Loucy (cell line): Measurements from ENCODE around the gene FNDC7.

Source experiments
- H2AFZ ChIP-seq: fragments of 200-600 bp; sonication (generic); 2 replicates; pipeline ENCODE4 v1.6.0; 2016; ENCODE audit warnings: antibody characterized with exemption, mild to moderate bottlenecking, low read length, moderate library complexity
- H3F3A ChIP-seq: fragments of 200-600 bp; 2 replicates; pipeline ENCODE4 v1.6.0; 2016; ENCODE audit warnings: antibody characterized with exemption, low read depth, mild to moderate bottlenecking
- H3K27me3 ChIP-seq: fragments of 200-600 bp; sonication (generic); 2 replicates; pipeline ENCODE4 v1.6.1; 2014; ENCODE audit warnings: low read length, mild to moderate bottlenecking; ENCODE audit not compliant: insufficient read depth, poor library complexity, severe bottlenecking
- H3K36me3 ChIP-seq: fragments of 200-600 bp; sonication (generic); 2 replicates; pipeline ENCODE4 v1.6.1; 2016; ENCODE audit warnings: low read length; ENCODE audit not compliant: insufficient read depth
- H3K4me1 ChIP-seq: fragments of 200-600 bp; sonication (generic); 2 replicates; pipeline ENCODE4 v1.5.1; 2014; ENCODE audit warnings: low read length, mild to moderate bottlenecking; ENCODE audit not compliant: insufficient read depth, poor library complexity, severe bottlenecking
- H3K4me2 ChIP-seq: fragments of 200-600 bp; sonication (generic); 2 replicates; pipeline ENCODE4 v1.6.0; 2014; ENCODE audit warnings: antibody characterized with exemption, low read length, low read depth, mild to moderate bottlenecking; ENCODE audit not compliant: poor library complexity, severe bottlenecking
- H3K4me3 ChIP-seq: fragments of 200-600 bp; sonication (generic); 2 replicates; pipeline ENCODE4 v1.5.1; 2014; ENCODE audit warnings: low read length, mild to moderate bottlenecking, mixed read lengths; ENCODE audit not compliant: poor library complexity, severe bottlenecking
- H3K79me2 ChIP-seq: fragments of 200-600 bp; sonication (generic); 2 replicates; pipeline ENCODE4 v1.6.1; 2014; ENCODE audit warnings: low read length; ENCODE audit not compliant: insufficient read depth
- H3K9ac ChIP-seq: fragments of 200-600 bp; sonication (generic); 2 replicates; pipeline ENCODE4 v1.6.0; 2014; ENCODE audit warnings: mild to moderate bottlenecking, low read depth, low read length, moderate library complexity; ENCODE audit not compliant: poor library complexity, severe bottlenecking
- H3K9me2 ChIP-seq: fragments of 200-600 bp; sonication (generic); replicated peaks from 2 replicates; pipeline ENCODE4 v1.6.1; 2016; ENCODE audit warnings: low read depth, low read length, mixed read lengths
- H3K9me3 ChIP-seq: fragments of 200-600 bp; sonication (generic); 2 replicates; pipeline ENCODE4 v1.6.1; 2014; ENCODE audit warnings: mild to moderate bottlenecking, antibody characterized with exemption, low read length, low read depth; ENCODE audit not compliant: insufficient read depth
- H4K20me1 ChIP-seq: fragments of 200-600 bp; sonication (generic); 2 replicates; pipeline ENCODE4 v1.6.0; 2014; ENCODE audit warnings: antibody characterized with exemption, low read length, mild to moderate bottlenecking; ENCODE audit not compliant: insufficient read depth, poor library complexity, severe bottlenecking
- EZH2phosphoT487 ChIP-seq: fragments of 200-600 bp; IDR thresholded peaks from 2 replicates; pipeline ENCODE4 v1.6.1; 2018; ENCODE audit warnings: antibody characterized with exemption, mild to moderate bottlenecking, moderate library complexity, borderline replicate concordance
- TF ChIP-seq, protein P1 (sequence below): fragments of 200-600 bp; sonication (generic); conservative IDR thresholded peaks from 2 replicates; pipeline ENCODE4 v1.5.1; 2014; ENCODE audit warnings: mild to moderate bottlenecking, antibody characterized with exemption, low read length

The FNDC7 gene

DNA sequence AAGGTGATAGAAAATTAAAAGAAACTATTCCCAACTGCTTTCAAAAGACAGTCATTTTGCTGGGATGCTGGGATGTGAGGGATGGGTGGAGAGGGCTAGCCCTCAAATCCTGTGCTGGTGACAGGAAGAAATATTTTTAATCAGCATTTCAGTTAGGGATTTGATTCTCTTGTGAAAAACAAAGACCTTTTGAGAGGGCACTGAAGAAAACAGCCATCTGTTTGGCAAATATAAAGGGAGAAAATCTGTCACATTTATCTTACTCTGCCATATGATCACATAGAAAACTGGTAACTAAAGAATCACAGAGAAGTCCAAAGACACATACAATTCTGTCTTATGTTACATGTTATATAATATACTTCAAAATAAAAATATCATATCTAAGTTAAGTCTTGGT, 46.1 kb downstream of the FNDC7 start:
- Histone ChIP-seq H3K9ac (no peak overlapping the region), H3F3A (no peaks in the 10 kb centered on the region), H3K4me1 (no peaks in the 10 kb centered on the region), H3K4me3 (no peak overlapping the region), H3K36me3 (peaks cover 60% of the 10 kb centered on the region; the same call in 1 of the 2 replicates), H2AFZ (no peak overlapping the region), H3K4me2 (no peak overlapping the region), H3K9me2 (no peaks in the 10 kb centered on the region), H3K27me3 (no peaks in the 10 kb centered on the region), H4K20me1 (no peaks in the 10 kb centered on the region), H3K79me2 (no peaks in the 10 kb centered on the region), H3K9me3 (no peaks in the 10 kb centered on the region)
- no peak for TF ChIP-seq EZH2phosphoT487
- TF ChIP-seq, protein P1, sequence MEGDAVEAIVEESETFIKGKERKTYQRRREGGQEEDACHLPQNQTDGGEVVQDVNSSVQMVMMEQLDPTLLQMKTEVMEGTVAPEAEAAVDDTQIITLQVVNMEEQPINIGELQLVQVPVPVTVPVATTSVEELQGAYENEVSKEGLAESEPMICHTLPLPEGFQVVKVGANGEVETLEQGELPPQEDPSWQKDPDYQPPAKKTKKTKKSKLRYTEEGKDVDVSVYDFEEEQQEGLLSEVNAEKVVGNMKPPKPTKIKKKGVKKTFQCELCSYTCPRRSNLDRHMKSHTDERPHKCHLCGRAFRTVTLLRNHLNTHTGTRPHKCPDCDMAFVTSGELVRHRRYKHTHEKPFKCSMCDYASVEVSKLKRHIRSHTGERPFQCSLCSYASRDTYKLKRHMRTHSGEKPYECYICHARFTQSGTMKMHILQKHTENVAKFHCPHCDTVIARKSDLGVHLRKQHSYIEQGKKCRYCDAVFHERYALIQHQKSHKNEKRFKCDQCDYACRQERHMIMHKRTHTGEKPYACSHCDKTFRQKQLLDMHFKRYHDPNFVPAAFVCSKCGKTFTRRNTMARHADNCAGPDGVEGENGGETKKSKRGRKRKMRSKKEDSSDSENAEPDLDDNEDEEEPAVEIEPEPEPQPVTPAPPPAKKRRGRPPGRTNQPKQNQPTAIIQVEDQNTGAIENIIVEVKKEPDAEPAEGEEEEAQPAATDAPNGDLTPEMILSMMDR, result no peak

DNA sequence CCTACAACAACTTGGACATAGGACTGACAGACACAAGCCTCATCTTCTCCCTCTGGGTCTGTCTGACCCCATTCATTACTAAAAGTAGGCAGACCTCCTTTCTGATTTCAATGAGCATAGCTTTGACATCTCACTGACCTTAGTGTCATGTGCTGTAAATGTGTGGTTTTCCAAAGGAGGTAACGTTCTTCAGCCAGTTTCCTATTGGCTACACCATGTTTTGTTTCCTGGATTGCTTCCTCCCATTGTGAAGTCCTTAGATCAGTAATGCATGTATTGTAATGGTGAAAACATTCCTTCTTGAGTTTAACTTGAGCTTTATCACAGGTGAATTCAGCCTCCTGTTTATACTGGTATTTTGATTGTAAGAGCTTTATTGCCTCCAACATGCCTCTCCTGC, 54.4 kb downstream of the FNDC7 start:
- H3F3A ChIP-seq, result peaks cover 3% of the 10 kb centered on the region; the same call in 1 of the 2 replicates
- H3K79me2 ChIP-seq, result no peaks in the 10 kb centered on the region
- no peaks in the 10 kb centered on the region for H3K27me3 ChIP-seq
- H3K4me1 ChIP-seq, result no peaks in the 10 kb centered on the region
- H3K4me3 ChIP-seq, result no peak overlapping the region
- no peaks in the 10 kb centered on the region for H3K9me2 ChIP-seq
- no peaks in the 10 kb centered on the region for H4K20me1 ChIP-seq
- H2AFZ ChIP-seq, result no peak overlapping the region
- no peaks in the 10 kb centered on the region for H3K9me3 ChIP-seq
- H3K9ac ChIP-seq, result no peak overlapping the region
- no peak overlapping the region for H3K4me2 ChIP-seq
- peaks cover 40% of the 10 kb centered on the region; the same call in 1 of the 2 replicates for H3K36me3 ChIP-seq
- no peak for TF ChIP-seq EZH2phosphoT487
- TF ChIP-seq, protein P1, result no peak

DNA sequence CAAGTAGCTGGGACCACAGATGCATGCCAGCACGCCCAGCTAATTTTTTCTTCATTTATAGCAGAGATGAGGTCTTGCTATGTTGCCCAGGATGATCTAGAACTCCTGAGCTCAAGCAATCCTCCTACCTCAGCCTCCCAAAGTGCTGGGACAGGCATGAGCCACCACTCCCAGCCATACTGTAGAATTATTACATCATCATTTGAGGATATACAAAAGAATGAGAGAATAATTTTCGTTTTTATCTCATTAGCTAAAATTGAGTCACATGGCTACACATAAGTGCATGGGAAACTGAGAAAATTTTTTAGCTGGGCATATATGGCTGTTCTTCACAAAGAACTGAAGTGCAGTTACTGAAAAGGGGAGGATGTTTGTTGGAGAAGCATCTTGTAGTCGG, 55.0 kb downstream of the FNDC7 start:
- TF ChIP-seq, protein P1, result no peak
- TF ChIP-seq EZH2phosphoT487, result no peak
- H3K9me2 ChIP-seq, result no peaks in the 10 kb centered on the region
- H3K79me2 ChIP-seq, result no peaks in the 10 kb centered on the region
- no peak overlapping the region for H3K9ac ChIP-seq
- peaks cover 38% of the 10 kb centered on the region for H3K36me3 ChIP-seq
- no peaks in the 10 kb centered on the region for H3K27me3 ChIP-seq
- no peaks in the 10 kb centered on the region for H3K4me1 ChIP-seq
- H3K4me2 ChIP-seq, result no peak overlapping the region
- no peaks in the 10 kb centered on the region for H3K9me3 ChIP-seq
- peaks cover 3% of the 10 kb centered on the region; the same call in 1 of the 2 replicates for H3F3A ChIP-seq
- H3K4me3 ChIP-seq, result no peak overlapping the region
- H2AFZ ChIP-seq, result no peak overlapping the region
- no peaks in the 10 kb centered on the region for H4K20me1 ChIP-seq
